ENCODE measurements around the gene MLH1. TPM values are rescaled to one million over a fixed set of nuclear protein-coding genes. Genes with fewer than 3 reads are reported as not detected.
A peak's percentile ranks its signal among the peaks of the same experiment; 100 is the strongest.

Gene MLH1
- total and polyA plus RNA-seq, 10 of the 15 experiments (the other 5 are each of a cell fraction or from before 2014, with no cell fraction given) = 58.6 to 109 (median 81.4) TPM

- ChIA-PET SMC1A (ENCODE audit: uncharacterized antibody, unreplicated experiment) (interaction anchor here (1.8 kb wide), 1 partner anchor 14 kb away, joined by 7 read pairs; no protein-coding TSS in a partner anchor), RAD21 (ENCODE audit: unreplicated experiment) (interaction anchor here (1.4 to 1.8 kb wide), 2 partner anchors 10 to 14 kb away, joined by 3 to 4 read pairs; no protein-coding TSS in a partner anchor), POLR2A (interaction anchor here (0.7 kb wide), 1 partner anchor 188 kb away, joined by 3 read pairs; no protein-coding TSS in a partner anchor), CTCF (interaction anchor here (2.4 kb wide), 1 partner anchor 15 kb away, joined by 10 read pairs; no protein-coding TSS in a partner anchor)
- Histone ChIP-seq H3K4me3 (peak overlapping the region; percentile 59; the same call in 1 of the 2 replicates), H3K27me3 (replicated peaks in 1 of 2; ENCODE audit: control insufficient read depth in 2 of 2, insufficient read depth in 2 of 2, low read length in 1 of 2) (peaks cover 7 to 12% of the 10 kb centered on the region in 2 experiments; a peak in 3 of 4 replicates), H3K36me3 (ENCODE audit: control insufficient read depth in 2 of 2, insufficient read depth in 2 of 2, low read length in 1 of 2) (no peaks in the 10 kb centered on the region), H3K4me2 (ENCODE audit: control insufficient read depth, insufficient read depth) (peak overlapping the region; percentile 98), H2AFZ (ENCODE audit: control insufficient read depth, low read depth, low read length) (peak overlapping the region; percentile 67), H3K9ac (ENCODE audit: control insufficient read depth, insufficient read depth, low read length) (peak overlapping the region; percentile 42; the same call in 1 of the 2 replicates), H3K27ac (ENCODE audit: control insufficient read depth, insufficient read depth) (no peak overlapping the region), H3K4me1 (ENCODE audit: control insufficient read depth, insufficient read depth, low read length) (peaks cover 6% of the 10 kb centered on the region; the same call in 1 of the 2 replicates), H4K20me1 (ENCODE audit: control insufficient read depth, insufficient read depth) (no peaks in the 10 kb centered on the region), H3K79me2 (ENCODE audit: control insufficient read depth, insufficient read depth, low read length) (no peaks in the 10 kb centered on the region), H3K9me3 (replicated peaks; ENCODE audit: control insufficient read depth, insufficient read depth, low read length) (peaks cover 7% of the 10 kb centered on the region; the same call in 2 of the 3 replicates)
- BruUV-seq (replicated peaks) = no TSS peak
- ATAC-seq = peak; percentile 50
- WGBS (ENCODE audit: insufficient coverage, insufficient replicate concordance, low lambda C conversion rate, missing lambda C conversion rate) = 4% methylated on average over 51 of the region's 56 CpGs
- FAIRE-seq = no peak
- TF ChIP-seq GABPA (IDR thresholded peaks at IDR 0.05; ENCODE audit: low read depth) = no peak
- peak; percentile 43 for TF ChIP-seq SUZ12 (IDR thresholded peaks at IDR 0.05; ENCODE audit: unreplicated experiment)
- no peak for TF ChIP-seq HDGF (IDR thresholded peaks at IDR 0.05)
- in situ Hi-C loops (cut with MboI) (no loop called here), intact Hi-C loops (cut with micrococcal nuclease; ENCODE audit: unreplicated experiment) (no loop called here)
- DNase-seq (ENCODE audit: low read depth, low spot score) = no peak
These were observed 49.2 kb upstream of the MLH1 start for GRCh38 chr3:36944012-36944640.

- H3K9me3 ChIP-seq (replicated peaks; ENCODE audit: control insufficient read depth, insufficient read depth, low read length) = peaks cover 7% of the 10 kb centered on the region; the same call in 2 of the 3 replicates
- ChIA-PET POLR2A (no interaction called here), CTCF (interaction anchor here (2.4 kb wide), 1 partner anchor 14 kb away, joined by 10 read pairs; no protein-coding TSS in a partner anchor), RAD21 (ENCODE audit: unreplicated experiment) (interaction anchor here (1.8 kb wide), 1 partner anchor 13 kb away, joined by 4 read pairs; no protein-coding TSS in a partner anchor), SMC1A (ENCODE audit: uncharacterized antibody, unreplicated experiment) (interaction anchor here (1.8 kb wide), 1 partner anchor 14 kb away, joined by 7 read pairs; no protein-coding TSS in a partner anchor)
- in situ Hi-C loops (cut with MboI) = no loop called here
- H3K79me2 ChIP-seq (ENCODE audit: control insufficient read depth, insufficient read depth, low read length) = no peaks in the 10 kb centered on the region
- ATAC-seq = peak; percentile 21
- BruUV-seq (replicated peaks) = no TSS peak
- peak within 1 kb of the TSS; percentile 42; the same call in 1 of the 2 replicates for H3K9ac ChIP-seq (ENCODE audit: control insufficient read depth, insufficient read depth, low read length)
- H3K4me1 ChIP-seq (ENCODE audit: control insufficient read depth, insufficient read depth, low read length) = peaks cover 6% of the 10 kb centered on the region; the same call in 1 of the 2 replicates
- peak; percentile 75 for FAIRE-seq
- intact Hi-C loops (cut with micrococcal nuclease; ENCODE audit: unreplicated experiment) = no loop called here
- H2AFZ ChIP-seq (ENCODE audit: control insufficient read depth, low read depth, low read length) = peak within 1 kb of the TSS; percentile 67
- DNase-seq (ENCODE audit: low read depth, low spot score) = no peak
- no peak within 1 kb of the TSS for H3K27ac ChIP-seq (ENCODE audit: control insufficient read depth, insufficient read depth)
- no peak for TF ChIP-seq MEF2B (IDR thresholded peaks at IDR 0.05; ENCODE audit: partially characterized antibody, poor library complexity, severe bottlenecking)
- TF ChIP-seq USF1 (IDR thresholded peaks at IDR 0.05; ENCODE audit: borderline replicate concordance, extremely low read length, insufficient read depth, low read depth, low read length) = peak; percentile 47
- peak; percentile 74 to 84 for TF ChIP-seq BHLHE40 (IDR thresholded peaks at IDR 0.05; ENCODE audit: borderline replicate concordance in 1 of 2, low read depth in 2 of 2, low read length in 1 of 2)
- TF ChIP-seq HDGF (IDR thresholded peaks at IDR 0.05) = no peak
- TF ChIP-seq BMI1 (IDR thresholded peaks at IDR 0.05; ENCODE audit: borderline replicate concordance) = no peak
- TF ChIP-seq SUZ12 (IDR thresholded peaks at IDR 0.05; ENCODE audit: unreplicated experiment) = peak; percentile 10
- TF ChIP-seq MLLT1 (IDR thresholded peaks at IDR 0.05) = no peak
- 0 out of 2 replicates have a peak, but pooled peaks have one; percentile 16 for TF ChIP-seq EZH2 (IDR thresholded peaks at IDR 0.05; ENCODE audit: borderline replicate concordance, control insufficient read depth, low read depth, low read length)
- H4K20me1 ChIP-seq (ENCODE audit: control insufficient read depth, insufficient read depth) = no peaks in the 10 kb centered on the region
- no peaks in the 10 kb centered on the region for H3K36me3 ChIP-seq (ENCODE audit: control insufficient read depth in 2 of 2, insufficient read depth in 2 of 2, low read length in 1 of 2)
- H3K27me3 ChIP-seq (replicated peaks in 1 of 2; ENCODE audit: control insufficient read depth in 2 of 2, insufficient read depth in 2 of 2, low read length in 1 of 2) = peaks cover 7 to 12% of the 10 kb centered on the region in 2 experiments
- H3K4me2 ChIP-seq (ENCODE audit: control insufficient read depth, insufficient read depth) = peak within 1 kb of the TSS; percentile 98
- 1% methylated on average over 55 of the region's 68 CpGs for WGBS (ENCODE audit: insufficient coverage, insufficient replicate concordance, low lambda C conversion rate, missing lambda C conversion rate)
- H3K4me3 ChIP-seq = peak within 1 kb of the TSS; percentile 59
These were observed 48.6 kb upstream of the MLH1 start, which contains the start of gene TRANK1 for GRCh38 chr3:36944641-36945270. Gene TRANK1 (minus strand): TSS chr3:36945054. CDS start chr3:36944809, 245 bp downstream.

Measured in GM12878 (cell line).